ENCODE data around the gene HOXB1.

Gene HOXB1

GRCh38 chr17:48530887-48531272 lies at the start of gene HOXB1:
Gene HOXB1, minus strand, starts transcription at chr17:48531011. Its CDS starts 107 bp downstream, at chr17:48530904.
- DNase-seq, result no peak

- DNase-seq, result no peak
These were observed 49.1 kb upstream of the HOXB1 start for GRCh38 chr17:48579760-48580554.

GRCh38 chr17:48579471-48579759 lies 48.6 kb upstream of the HOXB1 start:
- no peak for DNase-seq

- DNase-seq, result peak; percentile 32
These were observed 48.0 kb upstream of the HOXB1 start for GRCh38 chr17:48578616-48579470.

GRCh38 chr17:48577946-48578615 lies 47.3 kb upstream of the HOXB1 start, which contains the start of gene HOXB4:
Gene HOXB4, minus strand, starts transcription at chr17:48578350. Its CDS starts 31 bp downstream, at chr17:48578319.
- DNase-seq, result peak; percentile 69

- no peak for DNase-seq
These were observed 46.6 kb upstream of the HOXB1 start for GRCh38 chr17:48577330-48577945.

GRCh38 chr17:48576479-48577309 lies 45.9 kb upstream of the HOXB1 start:
- no peak for DNase-seq

GRCh38 chr17:48575673-48576478 lies 45.1 kb upstream of the HOXB1 start:
- DNase-seq, result no peak

- no peak for DNase-seq
These were observed 44.3 kb upstream of the HOXB1 start for GRCh38 chr17:48575066-48575582.

- no peak for DNase-seq
These were observed 43.8 kb upstream of the HOXB1 start for GRCh38 chr17:48574505-48575065.

- no peak for DNase-seq
These were observed 41.1 kb upstream of the HOXB1 start for GRCh38 chr17:48571826-48572417.

GRCh38 chr17:48571024-48571818 lies 40.4 kb upstream of the HOXB1 start:
- no peak for DNase-seq

GRCh38 chr17:48570325-48571023 lies 39.7 kb upstream of the HOXB1 start:
- DNase-seq, result no peak

GRCh38 chr17:48569674-48570324 lies 39.0 kb upstream of the HOXB1 start:
- no peak for DNase-seq

- no peak for DNase-seq
These were observed 38.4 kb upstream of the HOXB1 start for GRCh38 chr17:48569240-48569582.

- no peak for DNase-seq
These were observed 37.9 kb upstream of the HOXB1 start for GRCh38 chr17:48568499-48569239.

GRCh38 chr17:48567646-48568354 lies 37.0 kb upstream of the HOXB1 start:
- no peak for DNase-seq
